ENCODE results near the gene BTBD9.

Gene BTBD9

GRCh38 chr6:38166411-38167240 is 473.1 kb downstream of the BTBD9 start:
- no peaks in the 10 kb centered on the region for H3K27me3 Mint-ChIP-seq (ENCODE audit: low read depth)
- no peak overlapping the region for H3K4me3 Mint-ChIP-seq
- no peaks in the 10 kb centered on the region for H3K4me1 Mint-ChIP-seq (ENCODE audit: low read depth)
- H3K36me3 Mint-ChIP-seq (ENCODE audit: low read depth): no peaks in the 10 kb centered on the region
- H3K9me3 Mint-ChIP-seq: no peaks in the 10 kb centered on the region
- no peak overlapping the region for H3K27ac Mint-ChIP-seq

- no peaks in the 10 kb centered on the region for H3K4me1 Mint-ChIP-seq (ENCODE audit: low read depth)
- no peaks in the 10 kb centered on the region for H3K36me3 Mint-ChIP-seq (ENCODE audit: low read depth)
- no peak overlapping the region for H3K4me3 Mint-ChIP-seq
- H3K9me3 Mint-ChIP-seq: no peaks in the 10 kb centered on the region
- no peaks in the 10 kb centered on the region for H3K27me3 Mint-ChIP-seq (ENCODE audit: low read depth)
- H3K27ac Mint-ChIP-seq: no peak overlapping the region
Observed at GRCh38 chr6:38164671-38165108, 475.0 kb downstream of the BTBD9 start.

DNA sequence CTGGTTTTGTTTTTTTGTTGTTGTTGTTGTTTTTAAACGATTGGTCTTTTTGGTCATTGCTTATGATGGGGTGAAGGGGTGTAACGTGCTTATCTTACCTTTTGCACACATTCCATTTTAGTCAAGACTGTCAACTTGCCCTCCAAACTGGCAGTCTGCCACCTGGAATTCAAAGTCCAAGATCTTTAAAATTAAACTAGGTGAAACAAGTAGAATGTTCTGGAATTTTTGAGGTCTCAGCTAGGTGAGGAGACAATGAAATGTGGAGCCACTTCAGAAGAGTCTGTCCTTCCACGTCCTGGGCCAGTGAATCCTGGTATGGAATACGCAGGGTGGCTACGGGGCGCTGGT is 475.6 kb downstream of the BTBD9 start:
- Mint-ChIP-seq H3K27ac (no peak overlapping the region), H3K27me3 (ENCODE audit: low read depth) (no peaks in the 10 kb centered on the region), H3K4me1 (ENCODE audit: low read depth) (no peaks in the 10 kb centered on the region), H3K9me3 (no peaks in the 10 kb centered on the region), H3K4me3 (no peak overlapping the region), H3K36me3 (ENCODE audit: low read depth) (no peaks in the 10 kb centered on the region)

GRCh38 chr6:38163186-38164130 is 476.3 kb downstream of the BTBD9 start:
- Mint-ChIP-seq H3K27me3 (ENCODE audit: low read depth) (no peaks in the 10 kb centered on the region), H3K4me1 (ENCODE audit: low read depth) (no peaks in the 10 kb centered on the region), H3K9me3 (no peaks in the 10 kb centered on the region), H3K36me3 (ENCODE audit: low read depth) (no peaks in the 10 kb centered on the region), H3K4me3 (no peak overlapping the region), H3K27ac (no peak overlapping the region)

DNA sequence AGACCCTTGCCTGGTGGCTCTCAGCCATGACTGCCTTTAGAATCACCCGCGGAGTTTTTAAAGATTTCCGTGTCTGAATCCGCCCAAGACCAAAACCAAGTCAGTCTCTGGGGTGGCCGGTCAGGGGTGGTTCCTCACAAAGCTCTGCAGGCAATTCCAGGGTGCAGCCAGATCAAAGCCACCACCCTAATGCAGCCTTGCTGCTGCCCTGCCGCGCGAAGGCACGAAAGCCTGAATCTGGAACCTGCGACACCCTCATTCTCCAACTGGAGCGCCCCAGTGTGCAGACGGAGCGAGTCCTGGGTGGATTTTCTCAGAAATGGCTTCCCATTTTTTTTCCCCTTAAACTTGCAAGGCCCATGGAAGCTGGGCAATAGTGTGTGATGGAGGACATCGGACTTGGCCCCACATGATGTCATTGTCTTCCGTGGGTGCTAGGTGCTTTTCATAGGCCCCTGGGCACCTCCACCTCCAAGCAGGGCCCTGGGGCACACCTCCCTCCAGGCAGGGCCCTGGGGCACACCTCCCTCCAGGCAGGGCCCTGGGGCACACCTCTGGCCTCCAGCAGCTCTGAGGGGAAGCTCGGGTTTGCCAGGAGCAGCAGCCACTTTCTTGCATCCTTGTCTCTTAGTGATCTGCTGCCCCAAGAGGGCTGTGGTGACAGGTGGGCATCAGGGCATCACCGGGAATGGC is 477.1 kb downstream of the BTBD9 start:
- no peak overlapping the region for H3K27ac Mint-ChIP-seq
- H3K36me3 Mint-ChIP-seq (ENCODE audit: low read depth): peaks cover 1% of the 10 kb centered on the region
- no peaks in the 10 kb centered on the region for H3K4me1 Mint-ChIP-seq (ENCODE audit: low read depth)
- H3K27me3 Mint-ChIP-seq (ENCODE audit: low read depth): no peaks in the 10 kb centered on the region
- H3K9me3 Mint-ChIP-seq: no peaks in the 10 kb centered on the region
- H3K4me3 Mint-ChIP-seq: no peak overlapping the region

GRCh38 chr6:38161754-38162492 is 477.8 kb downstream of the BTBD9 start:
- peaks cover 1% of the 10 kb centered on the region for H3K36me3 Mint-ChIP-seq (ENCODE audit: low read depth)
- no peaks in the 10 kb centered on the region for H3K9me3 Mint-ChIP-seq
- no peaks in the 10 kb centered on the region for H3K4me1 Mint-ChIP-seq (ENCODE audit: low read depth)
- no peaks in the 10 kb centered on the region for H3K27me3 Mint-ChIP-seq (ENCODE audit: low read depth)
- no peak overlapping the region for H3K27ac Mint-ChIP-seq
- no peak overlapping the region for H3K4me3 Mint-ChIP-seq

DNA sequence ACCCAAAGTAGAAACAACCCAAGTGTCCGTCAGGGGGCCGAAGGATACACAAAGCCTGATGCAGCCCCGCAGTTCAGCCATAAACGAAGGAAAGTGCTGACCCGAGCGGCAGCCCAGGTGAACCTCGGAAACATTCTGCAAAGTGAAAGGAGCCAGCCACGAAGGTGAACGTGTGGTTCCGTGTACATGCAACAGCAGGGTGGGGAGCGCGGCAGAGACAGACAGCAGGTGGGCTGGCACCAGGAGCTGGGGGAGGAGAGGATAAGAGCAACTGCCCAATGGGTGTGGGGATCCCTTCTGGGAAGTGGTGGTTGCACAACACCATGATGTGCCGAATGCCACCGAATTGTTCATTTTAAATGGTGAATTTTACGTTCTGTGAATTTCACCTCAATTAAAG is 478.4 kb downstream of the BTBD9 start:
- H3K4me3 Mint-ChIP-seq: no peak overlapping the region

GRCh38 chr6:38160831-38161230 is 478.9 kb downstream of the BTBD9 start:
- peaks cover 1% of the 10 kb centered on the region for H3K36me3 Mint-ChIP-seq (ENCODE audit: low read depth)
- H3K27me3 Mint-ChIP-seq (ENCODE audit: low read depth): no peaks in the 10 kb centered on the region
- H3K4me1 Mint-ChIP-seq (ENCODE audit: low read depth): no peaks in the 10 kb centered on the region
- H3K27ac Mint-ChIP-seq: no peak overlapping the region
- H3K9me3 Mint-ChIP-seq: no peaks in the 10 kb centered on the region
- H3K4me3 Mint-ChIP-seq: no peak overlapping the region

More for the DNA sequence above, 478.4 kb downstream of the BTBD9 start:
- no peaks in the 10 kb centered on the region for H3K4me1 Mint-ChIP-seq (ENCODE audit: low read depth)
- no peak overlapping the region for H3K27ac Mint-ChIP-seq
- H3K27me3 Mint-ChIP-seq (ENCODE audit: low read depth): no peaks in the 10 kb centered on the region
- H3K36me3 Mint-ChIP-seq (ENCODE audit: low read depth): peaks cover 1% of the 10 kb centered on the region
- no peaks in the 10 kb centered on the region for H3K9me3 Mint-ChIP-seq

DNA sequence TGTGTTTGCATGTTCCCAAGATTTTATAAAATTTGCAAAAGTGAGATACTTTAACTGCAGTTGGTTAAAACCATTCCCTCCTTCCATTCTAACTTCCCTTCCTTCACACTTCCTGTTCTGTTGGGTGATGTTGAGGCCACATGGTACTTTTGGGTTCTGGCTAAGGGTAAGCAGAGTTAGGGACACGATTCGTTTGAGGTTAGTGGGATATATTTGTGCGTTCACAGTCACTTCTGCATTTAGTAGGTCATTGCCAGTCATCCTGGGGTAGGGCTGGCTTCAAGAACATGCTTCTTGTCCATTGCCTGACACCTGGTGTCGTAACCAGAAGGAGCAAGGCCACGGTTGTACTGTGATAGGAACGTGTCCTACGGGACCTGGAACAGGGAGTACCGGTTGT is 480.1 kb downstream of the BTBD9 start:
- H3K27ac Mint-ChIP-seq: no peak overlapping the region
- no peaks in the 10 kb centered on the region for H3K27me3 Mint-ChIP-seq (ENCODE audit: low read depth)
- H3K36me3 Mint-ChIP-seq (ENCODE audit: low read depth): peaks cover 1% of the 10 kb centered on the region
- no peaks in the 10 kb centered on the region for H3K9me3 Mint-ChIP-seq
- no peaks in the 10 kb centered on the region for H3K4me1 Mint-ChIP-seq (ENCODE audit: low read depth)
- H3K4me3 Mint-ChIP-seq: no peak overlapping the region

DNA sequence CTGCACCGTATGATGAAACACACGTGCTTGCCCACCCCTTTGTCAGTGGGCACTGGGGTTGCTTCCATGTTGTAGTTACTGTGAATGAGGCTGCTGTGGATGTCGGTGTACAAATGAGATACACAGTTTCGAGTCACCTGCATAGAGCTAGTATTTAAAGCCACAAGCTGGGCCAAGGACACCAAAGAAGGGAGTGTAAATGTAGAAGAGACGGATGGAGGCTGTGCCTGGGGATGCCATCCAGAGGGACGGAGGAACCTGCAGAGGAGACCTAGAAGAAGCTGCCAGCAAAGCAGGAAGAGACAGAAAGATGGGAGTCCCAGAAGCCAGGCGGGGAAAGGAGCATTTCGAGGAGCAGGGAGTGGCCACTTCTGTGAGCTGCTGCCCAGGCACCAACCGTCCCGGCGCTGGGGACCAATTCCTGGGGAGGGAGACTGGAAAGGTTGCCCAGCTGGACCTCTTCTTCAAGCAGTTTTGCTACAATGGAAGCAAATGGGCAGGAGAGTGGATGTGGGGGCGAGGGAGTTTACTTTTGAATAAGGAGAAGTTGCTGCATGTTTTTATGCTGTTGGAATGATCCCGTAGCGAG is 480.9 kb downstream of the BTBD9 start:
- Mint-ChIP-seq H3K27me3 (ENCODE audit: low read depth) (no peaks in the 10 kb centered on the region), H3K27ac (no peak overlapping the region), H3K4me3 (no peak overlapping the region), H3K9me3 (no peaks in the 10 kb centered on the region), H3K36me3 (ENCODE audit: low read depth) (peaks cover 1% of the 10 kb centered on the region), H3K4me1 (ENCODE audit: low read depth) (no peaks in the 10 kb centered on the region)

DNA sequence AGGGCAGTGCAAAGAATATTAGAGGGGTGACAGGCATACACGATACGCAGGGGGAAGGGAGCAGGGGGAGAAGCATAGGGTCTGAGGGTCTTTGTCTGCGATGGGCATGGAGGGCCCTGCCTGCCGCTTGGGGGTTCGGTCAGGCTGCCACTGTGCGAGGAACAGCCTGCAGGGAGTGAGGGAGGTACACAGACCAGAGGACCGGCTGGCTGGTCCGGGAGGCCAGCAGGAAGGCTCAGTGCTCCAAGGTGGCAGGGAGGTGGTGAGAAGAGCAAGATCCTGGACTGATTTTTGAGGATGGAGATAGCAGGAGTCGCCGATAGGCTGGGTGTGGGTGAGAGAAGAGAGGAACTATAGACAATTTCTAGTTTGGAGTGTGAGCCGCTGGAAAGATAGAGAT is 481.8 kb downstream of the BTBD9 start:
- Mint-ChIP-seq H3K9me3 (no peaks in the 10 kb centered on the region), H3K27ac (no peak overlapping the region), H3K27me3 (ENCODE audit: low read depth) (no peaks in the 10 kb centered on the region), H3K36me3 (ENCODE audit: low read depth) (peaks cover 1% of the 10 kb centered on the region), H3K4me3 (no peak overlapping the region), H3K4me1 (ENCODE audit: low read depth) (no peaks in the 10 kb centered on the region)

DNA sequence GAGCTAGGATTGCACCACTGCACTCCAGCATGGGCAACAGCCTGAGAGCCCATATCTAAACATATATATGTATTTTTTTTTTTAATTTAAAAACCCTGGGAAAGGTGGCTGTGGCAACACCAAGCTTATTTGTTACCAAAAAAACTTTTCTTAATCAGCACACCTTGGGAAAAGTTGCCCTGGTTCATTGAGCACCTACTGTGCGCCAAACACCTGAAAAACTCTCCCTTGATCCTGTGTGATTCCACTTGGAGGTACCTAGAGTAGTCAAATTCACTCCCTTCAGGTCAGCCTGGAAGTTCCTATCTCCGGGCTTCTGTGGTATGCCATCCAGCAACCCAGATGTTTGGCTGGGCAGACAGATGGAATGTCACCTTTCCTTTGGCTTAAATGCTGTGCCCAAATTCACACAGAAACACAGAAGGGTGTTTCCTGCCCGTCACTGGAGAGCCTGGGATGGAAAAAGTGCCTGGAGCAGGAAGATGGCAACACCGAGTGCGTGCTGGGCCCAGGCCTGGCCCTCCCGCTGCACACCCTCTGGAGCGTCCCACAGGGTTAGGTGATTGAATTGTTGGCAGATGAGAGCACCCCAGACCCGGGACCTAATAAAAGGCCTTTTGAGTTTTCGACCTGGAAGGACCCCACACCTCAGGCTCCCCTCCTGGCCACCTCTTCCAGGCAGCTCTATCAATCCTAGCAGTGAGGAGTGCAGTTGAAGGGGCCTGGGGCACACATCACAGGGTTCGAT is 482.7 kb downstream of the BTBD9 start:
- peaks cover 1% of the 10 kb centered on the region for H3K36me3 Mint-ChIP-seq (ENCODE audit: low read depth)
- H3K27ac Mint-ChIP-seq: no peak overlapping the region
- no peak overlapping the region for H3K4me3 Mint-ChIP-seq
- H3K4me1 Mint-ChIP-seq (ENCODE audit: low read depth): no peaks in the 10 kb centered on the region
- H3K27me3 Mint-ChIP-seq (ENCODE audit: low read depth): no peaks in the 10 kb centered on the region
- H3K9me3 Mint-ChIP-seq: no peaks in the 10 kb centered on the region

DNA sequence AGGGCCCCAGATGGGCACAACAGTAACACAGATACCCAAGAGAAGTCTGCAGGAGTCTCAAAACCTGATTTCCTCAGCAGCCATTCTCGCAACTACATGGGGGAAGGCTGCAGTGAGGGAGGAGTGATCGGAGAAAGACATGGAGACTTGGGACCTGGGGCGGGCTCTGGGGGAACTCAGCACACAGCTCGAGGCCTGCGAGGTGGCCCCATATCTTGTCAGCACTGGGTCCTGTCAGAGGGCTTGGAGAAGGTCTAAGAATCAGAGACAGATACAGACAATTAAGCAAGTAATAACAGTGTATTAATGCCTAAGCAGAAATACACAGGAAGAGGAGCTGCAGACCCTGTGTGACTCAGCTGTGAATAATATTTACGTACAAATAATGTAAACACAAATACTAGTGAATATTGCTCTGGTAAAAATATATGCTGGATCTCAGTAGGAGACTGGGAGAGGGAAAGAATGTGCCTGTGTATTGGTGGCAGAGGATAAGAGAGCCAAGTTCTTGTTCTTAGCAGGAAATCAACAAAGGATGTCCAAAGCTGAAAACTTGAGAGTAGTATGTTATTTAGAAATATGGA is 484.0 kb downstream of the BTBD9 start:
- H3K4me3 Mint-ChIP-seq: no peak overlapping the region
- H3K9me3 Mint-ChIP-seq: no peaks in the 10 kb centered on the region
- peaks cover 1% of the 10 kb centered on the region for H3K36me3 Mint-ChIP-seq (ENCODE audit: low read depth)
- H3K27me3 Mint-ChIP-seq (ENCODE audit: low read depth): no peaks in the 10 kb centered on the region
- no peaks in the 10 kb centered on the region for H3K4me1 Mint-ChIP-seq (ENCODE audit: low read depth)
- no peak overlapping the region for H3K27ac Mint-ChIP-seq

Data from T-helper 1 cell treated with Interleukin-12 subunit alpha and Interleukin-12 subunit beta and Interleukin-4 antibody, amounts not matched to agents 30 μg/mL and 1 μg/mL, for 36 hours (primary cell).